HS-27A (cell line): ENCODE results near the gene KCTD15.

ENCODE experiments used
- DNase-seq: peaks from one replicate; pipeline ENCODE4 v3.0.0-alpha.2; 2012; ENCODE audit warnings: low read depth, missing footprints

Gene KCTD15

DNA sequence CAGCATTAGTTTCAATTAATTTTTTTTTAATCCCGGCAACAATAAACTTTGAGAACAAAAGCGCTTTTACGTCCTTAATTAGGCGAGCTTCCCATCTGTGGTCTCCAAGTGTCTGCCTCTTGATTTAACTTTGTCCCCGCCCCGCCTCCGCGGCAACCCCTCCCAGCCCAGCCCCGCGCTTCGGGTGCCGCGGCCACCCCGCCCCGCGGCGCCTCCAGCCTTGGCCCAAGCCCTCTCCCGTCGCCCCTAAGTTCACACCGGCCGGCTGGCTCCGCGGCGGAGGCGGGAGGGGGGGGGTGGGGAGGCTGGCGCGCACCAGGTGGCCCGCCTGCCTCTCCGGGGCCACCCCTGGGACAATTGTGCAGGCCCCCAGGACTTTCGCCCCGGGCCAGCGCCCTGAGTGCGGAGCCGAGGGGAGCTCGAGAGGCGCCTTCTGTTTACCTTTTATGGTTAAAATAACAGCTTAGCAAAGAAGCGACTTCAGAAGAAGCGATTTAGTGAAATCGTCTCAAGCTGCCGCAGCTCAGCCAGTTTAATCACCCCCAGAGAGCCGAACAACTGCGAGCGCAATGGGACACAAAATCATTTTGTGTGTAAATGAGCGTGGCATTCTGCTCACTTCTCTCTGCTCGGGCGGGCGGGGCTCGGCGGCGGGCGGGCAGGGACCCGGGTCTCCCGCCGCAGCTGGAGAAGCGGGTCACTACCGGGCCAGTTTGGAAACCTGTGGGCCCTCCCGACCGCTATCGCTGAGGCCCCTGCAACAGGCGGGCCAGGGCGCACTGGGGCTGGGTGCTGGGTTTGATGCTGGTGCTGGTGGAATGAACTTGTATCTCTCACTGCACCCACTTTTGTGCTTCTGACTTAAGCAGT lies 1.4 kb downstream of the KCTD15 start:
- no peak for DNase-seq

GRCh38 chr19:33798681-33799111 lies 2.0 kb downstream of the KCTD15 start:
- no peak for DNase-seq

GRCh38 chr19:33799476-33799875 lies 2.8 kb downstream of the KCTD15 start:
- no peak for DNase-seq

DNA sequence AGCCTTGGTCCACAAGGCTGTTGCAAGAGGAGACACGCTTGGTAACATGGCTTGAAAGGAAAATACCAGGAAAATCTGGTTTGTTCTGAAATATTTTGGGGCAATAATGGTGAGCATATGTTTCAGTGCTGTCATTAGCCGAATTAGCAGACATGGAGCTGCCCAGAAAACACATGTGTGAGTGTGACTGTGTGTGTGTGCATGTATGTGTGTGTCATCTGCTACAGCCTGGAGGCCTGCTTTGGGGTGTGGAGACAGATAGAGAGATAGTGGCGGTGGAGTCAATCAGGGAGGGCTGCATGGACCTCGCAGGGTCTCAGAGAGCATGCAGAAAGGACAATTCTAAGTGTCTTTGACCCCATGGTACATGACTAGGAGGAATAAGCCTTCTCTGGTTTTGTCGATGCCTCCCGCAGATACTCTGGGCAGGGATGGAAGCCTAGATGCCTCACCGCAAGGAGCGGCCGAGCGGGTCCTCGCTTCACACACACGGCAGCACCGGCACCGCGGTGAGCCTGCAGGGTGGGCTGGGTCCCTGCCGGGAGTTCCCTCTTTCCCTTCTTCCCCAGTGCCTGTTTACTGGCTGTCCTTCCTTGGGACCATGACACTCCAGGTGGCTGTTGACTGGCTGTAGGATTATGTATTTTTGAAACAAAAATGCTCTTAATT lies 3.5 kb downstream of the KCTD15 start:
- no peak for DNase-seq

GRCh38 chr19:33801411-33801810 lies 4.7 kb downstream of the KCTD15 start:
- DNase-seq = no peak

- no peak for DNase-seq
Observed at GRCh38 chr19:33802001-33802400, 5.3 kb downstream of the KCTD15 start.

DNA sequence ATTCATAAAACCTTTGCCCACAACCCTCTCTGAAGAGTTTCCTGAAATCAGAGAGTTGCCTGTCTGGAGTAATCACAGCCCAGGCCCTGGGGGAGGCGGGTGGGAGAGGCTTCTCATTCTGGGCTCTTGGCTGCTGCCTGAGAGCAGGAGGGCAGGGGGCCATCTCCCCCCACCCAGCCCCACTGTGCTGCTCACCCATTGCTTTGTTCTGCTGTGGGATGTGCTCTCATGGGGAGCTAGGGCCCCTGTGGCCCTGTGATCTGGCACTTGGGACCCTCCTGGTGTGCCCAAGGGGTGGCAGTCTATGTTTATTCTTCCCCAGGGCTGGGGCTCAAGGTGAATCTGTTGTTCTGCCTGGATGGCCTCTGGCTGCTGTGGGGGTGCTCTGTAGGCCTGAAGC lies 6.1 kb downstream of the KCTD15 start:
- DNase-seq = no peak

GRCh38 chr19:33803383-33803782 lies 6.7 kb downstream of the KCTD15 start:
- DNase-seq = no peak

DNA sequence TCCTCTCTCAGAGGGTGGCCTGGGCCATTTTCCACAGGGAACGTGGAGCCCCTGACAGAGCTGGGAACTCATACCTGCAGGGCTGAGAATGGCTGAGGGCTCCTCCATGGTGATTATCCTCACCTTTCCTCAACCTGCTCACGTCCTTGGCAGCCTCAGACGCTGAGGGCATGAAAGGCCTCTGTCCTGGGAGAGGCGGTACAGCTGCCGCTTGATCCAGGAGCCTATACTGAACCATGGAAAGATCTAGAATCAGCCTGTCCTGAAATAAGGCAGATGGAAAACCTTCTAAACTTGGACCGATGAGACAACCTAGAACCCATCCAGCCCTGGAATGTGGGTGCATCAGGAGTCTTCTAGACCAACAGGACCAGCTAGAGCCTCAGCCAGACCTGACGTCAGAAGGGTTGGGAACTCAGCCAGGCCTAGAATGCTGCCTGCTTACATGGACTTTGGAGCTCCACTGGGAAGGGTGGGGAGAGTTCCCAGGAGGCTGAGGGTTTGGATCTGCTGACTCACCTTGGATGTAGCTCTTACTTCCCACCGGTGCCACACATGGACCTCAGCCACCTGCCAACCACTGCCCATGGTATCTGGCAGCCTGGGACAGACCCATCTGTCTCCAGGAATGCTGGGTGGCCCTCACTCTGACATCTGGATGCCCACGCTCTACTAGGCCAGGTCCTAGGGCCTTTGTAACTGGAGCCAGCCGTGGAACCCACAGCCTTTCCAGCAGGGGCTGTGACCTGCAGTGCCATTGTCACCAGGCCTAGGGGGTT lies 7.5 kb downstream of the KCTD15 start:
- DNase-seq = no peak

- DNase-seq = no peak
Observed at GRCh38 chr19:33805313-33805712, 8.6 kb downstream of the KCTD15 start.

DNA sequence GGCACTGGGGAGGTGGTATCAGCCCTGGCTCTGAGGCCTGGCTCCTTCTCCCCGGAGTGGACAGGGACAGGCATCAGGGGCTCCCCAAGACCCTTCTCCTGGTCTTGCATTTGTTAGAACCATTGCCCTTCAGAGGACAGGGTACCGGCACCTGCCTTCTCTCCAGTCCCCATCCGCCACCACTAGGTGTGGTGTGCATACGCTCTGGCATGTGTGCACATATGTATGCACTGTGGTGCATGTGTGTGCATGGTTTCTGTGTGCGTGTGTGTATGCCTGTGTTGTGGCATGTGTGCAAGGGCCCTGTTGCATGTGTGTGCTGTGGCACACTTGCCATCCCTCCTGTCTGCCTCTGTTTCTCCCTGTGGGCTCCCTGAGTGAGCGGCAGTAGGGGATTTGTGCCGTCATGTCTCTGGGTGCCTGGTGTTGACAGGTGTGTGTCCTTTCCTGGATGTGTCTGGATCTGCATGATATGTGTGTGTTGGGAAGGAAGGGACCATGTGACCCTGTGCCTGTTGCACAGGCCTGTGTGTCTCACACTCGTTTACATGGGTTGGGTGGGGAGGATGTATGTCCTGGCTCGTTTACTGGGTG lies 9.3 kb downstream of the KCTD15 start:
- no peak for DNase-seq

DNA sequence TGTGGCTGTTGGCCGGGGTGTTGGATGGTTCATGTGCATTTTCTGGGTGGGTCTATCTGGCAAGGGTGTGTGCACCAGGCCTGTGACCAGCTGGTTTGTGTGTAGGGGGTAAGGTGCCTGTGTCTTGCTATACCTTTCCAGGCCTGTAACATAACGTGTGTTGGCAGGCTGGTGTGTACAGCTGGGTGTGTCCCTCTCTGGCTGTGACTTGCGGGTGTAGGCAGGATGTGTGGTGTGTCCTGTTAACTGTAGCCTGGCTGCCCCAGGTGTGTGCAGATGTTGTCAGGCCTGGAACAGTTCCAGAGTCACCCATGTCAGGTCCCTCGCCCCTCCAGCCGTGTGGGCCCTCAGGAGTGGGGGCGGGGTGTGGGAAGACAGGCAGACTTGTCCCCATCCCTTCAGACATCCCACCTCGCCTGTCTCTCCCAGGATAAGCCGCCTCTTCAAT lies 9.8 kb downstream of the KCTD15 start:
- no peak for DNase-seq

DNA sequence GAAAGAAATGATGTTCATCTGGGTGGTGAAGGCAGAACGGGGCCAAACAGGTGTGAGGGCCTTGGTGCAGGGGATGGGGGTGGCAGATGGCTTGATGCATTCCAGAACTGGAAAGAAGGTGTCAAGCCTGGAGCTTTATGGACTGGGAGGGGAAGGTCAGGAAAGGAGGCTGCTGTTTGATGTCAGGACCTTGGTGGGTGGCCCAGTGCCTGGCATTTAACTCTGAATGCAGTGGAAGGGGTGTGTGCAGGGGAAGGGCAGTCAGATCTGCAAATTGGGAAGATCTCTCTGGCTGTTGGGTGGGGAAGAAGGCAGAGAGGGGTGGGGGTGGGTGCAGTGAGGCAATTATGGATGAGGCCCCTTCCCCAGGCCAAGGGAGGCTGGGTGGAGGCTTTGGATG lies 11.7 kb downstream of the KCTD15 start:
- no peak for DNase-seq

DNA sequence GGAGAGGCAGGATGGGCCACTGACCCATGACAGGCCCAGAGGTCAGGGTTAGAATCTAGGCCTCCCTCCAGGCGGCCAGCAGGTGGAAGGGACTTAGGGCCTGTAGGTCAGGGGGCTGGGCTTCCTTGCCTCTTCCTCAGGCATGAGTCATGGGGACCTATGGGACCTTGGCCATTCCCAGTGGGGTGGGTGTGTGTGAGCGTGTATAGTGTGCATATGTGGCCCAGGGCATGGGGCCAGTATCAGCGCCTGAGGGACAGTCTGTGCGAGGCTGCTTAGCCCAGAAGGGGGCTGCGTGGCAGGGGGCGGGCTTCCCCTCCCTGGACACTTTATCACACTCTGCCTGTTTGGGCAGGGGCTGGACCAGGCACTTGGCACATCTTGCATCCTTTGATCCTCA lies 13.3 kb downstream of the KCTD15 start:
- no peak for DNase-seq

DNA sequence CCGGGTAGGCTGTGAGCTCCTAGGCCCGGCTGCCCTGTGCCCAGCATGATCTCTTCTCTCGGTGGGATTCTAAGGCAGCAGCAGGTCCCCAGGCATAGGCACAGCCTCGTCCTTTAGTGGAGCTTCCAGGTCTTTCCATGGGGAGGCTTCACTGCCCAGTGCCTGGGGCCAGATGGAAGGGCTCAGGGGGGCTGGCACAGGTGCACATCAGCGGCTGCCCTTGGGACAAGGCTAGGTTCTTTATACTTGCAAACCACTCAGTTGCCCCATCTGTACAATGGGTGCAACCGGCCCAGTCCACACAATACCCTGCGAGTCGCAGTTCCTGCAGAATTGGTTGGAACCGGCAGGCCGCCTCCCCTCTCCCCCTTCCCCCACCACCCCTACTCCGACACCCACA lies 14.2 kb downstream of the KCTD15 start:
- DNase-seq = no peak

- no peak for DNase-seq
Observed at GRCh38 chr19:33811246-33811645, 14.6 kb downstream of the KCTD15 start.

DNA sequence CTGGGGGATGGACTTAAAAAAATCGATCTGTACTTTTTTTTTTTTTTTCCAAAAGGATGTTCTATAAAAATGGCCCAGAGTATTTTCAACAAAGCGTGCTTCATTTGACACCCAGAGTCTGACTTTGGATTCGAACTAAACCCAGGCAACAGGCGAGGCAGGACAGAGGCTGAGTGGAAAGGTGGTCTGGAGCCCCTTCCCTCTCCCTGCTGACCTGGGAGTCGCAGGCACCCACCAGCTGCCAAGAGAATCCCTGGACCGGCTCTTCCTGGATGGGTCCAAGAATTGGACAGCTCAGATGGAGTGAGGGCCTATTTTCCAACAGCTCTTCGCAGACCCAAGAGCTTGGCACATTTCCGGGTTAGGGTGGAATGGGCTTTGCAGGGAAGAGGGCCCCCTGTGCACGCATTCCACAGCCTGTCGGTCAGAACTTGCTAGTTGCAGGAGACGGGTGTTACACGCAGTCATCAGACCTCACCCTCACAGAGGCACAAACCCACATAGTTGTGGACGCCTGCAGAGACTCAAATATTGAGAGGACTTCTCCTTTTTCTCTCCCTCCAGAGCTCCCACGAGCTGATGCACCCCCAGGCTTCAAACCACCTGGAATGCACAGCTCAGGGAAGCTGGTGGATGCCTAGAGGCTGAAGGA lies 15.2 kb downstream of the KCTD15 start:
- no peak for DNase-seq

DNA sequence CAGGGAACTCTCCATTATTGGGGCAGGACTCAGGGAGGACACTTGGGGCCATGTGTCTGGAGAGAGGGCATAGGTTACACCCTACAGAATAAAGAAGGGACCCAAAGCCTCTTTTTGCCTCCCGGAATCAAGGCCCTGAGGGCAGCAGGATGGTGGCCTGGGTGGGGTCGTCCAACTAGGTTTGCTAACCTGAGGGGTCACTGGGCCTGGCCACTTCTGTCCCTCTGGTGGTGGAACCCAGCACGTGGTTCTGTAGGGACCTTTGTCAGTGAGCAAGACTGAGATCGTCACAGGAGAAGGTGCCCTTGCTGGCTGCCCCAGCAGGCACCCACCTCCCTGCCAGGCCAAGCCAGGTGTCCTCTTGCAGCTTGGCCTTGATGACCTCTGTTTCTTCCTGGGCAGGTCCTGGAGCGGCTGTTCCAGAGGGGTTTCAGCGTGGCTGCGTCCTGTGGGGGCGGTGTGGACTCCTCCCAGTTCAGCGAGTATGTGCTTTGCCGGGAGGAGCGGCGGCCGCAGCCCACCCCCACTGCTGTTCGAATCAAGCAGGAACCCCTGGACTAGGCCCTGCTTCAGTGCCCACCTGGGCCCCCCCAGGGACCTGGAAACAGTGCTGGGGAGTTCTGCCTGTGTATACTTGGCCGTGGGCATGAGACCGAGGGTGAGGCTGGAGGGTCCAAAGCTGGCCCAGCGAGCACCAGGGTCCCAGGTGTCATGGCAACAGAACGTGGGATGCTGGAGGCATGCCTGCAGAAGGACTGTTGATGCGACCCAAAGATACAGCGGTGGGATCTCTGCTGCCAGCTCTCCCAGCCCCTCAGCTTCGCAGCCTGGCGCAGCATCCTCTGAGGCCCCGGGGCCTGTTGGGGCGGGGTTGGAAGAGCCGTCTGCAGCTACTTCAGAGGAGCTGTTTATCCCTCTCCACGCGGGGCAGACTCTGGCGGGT lies 16.0 kb downstream of the KCTD15 start:
- DNase-seq = no peak

GRCh38 chr19:33813391-33814101 lies 16.9 kb downstream of the KCTD15 start:
- DNase-seq = no peak
